ENCODE results near the gene CAMK1D.
"Not testable (repeated sequence)": the region's sequence is repeated elsewhere in the genome, so short reads cannot be mapped to it uniquely, and the experiment has no call there.

The CAMK1D gene

DNA sequence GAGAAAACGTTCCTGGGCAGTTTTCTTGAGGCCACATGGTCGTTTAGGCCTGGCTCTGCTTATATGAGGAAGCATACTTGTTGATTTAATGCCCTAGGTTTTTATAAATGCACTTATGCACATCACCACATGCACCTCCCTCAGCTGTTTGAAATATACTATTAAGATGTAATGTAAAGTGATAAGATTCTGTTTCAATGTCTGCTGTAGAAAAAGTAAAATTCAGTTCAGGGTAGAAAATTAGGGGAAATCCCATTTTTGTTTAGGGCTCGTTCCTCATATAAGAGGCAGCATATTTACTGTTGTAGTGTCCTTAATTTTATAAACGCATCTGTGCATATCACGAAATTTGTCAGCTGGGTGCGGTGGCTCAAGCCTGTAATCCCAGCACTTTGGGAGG, 7.8 kb upstream of the CAMK1D start:
- no peak for DNase-seq

- no peak for DNase-seq
Measured at GRCh38 chr10:12344375-12345110, 4.8 kb upstream of the CAMK1D start.

DNA sequence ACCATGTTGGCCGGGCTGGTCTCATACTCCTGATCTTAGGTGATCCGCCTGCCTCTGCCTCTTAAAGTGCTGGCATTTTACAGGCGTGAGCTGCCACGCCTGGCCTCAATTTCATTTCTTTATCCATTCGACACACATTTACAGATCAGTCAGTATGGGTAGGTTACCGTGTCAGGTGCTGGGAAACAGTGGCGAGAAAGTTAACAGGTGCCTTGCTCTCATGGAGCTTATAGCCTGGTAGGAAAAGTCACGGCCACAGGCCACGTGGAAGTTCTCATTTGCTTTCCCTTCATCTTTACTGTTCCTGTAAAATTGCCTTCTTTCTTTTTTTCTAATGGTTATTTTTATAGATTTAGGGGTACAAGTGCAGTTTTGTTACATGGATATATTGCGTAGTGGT, 2.6 kb upstream of the CAMK1D start:
- DNase-seq, result no peak

DNA sequence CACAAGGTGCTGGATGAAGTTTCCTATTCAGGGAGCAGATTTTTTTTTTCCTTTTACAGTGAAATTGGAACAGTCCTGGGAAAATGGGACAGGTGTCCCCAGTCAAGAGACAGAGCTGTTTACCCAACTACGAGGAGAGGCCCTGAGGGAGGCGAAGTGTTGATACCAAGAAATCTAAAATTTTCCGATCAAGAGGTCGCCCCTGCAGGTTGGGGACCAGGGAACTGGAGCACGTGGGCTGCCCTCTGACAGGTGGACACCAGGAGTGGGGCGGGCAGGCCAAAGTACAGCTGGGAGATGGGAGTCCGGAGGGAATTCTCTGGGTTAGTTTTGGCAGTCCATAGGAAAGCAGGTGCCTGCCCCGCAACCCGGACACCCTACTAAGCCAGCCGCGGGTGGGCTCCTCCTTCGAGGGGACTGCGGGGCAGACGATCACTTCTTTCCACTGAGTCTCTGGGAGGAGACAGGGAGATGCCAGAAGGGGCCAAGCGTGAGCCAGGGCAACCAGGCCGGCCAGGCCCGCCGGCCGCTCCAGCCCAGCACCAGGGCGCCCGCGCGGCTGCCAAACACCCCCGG, 965 bp upstream of the CAMK1D start:
- no peak for DNase-seq

DNA sequence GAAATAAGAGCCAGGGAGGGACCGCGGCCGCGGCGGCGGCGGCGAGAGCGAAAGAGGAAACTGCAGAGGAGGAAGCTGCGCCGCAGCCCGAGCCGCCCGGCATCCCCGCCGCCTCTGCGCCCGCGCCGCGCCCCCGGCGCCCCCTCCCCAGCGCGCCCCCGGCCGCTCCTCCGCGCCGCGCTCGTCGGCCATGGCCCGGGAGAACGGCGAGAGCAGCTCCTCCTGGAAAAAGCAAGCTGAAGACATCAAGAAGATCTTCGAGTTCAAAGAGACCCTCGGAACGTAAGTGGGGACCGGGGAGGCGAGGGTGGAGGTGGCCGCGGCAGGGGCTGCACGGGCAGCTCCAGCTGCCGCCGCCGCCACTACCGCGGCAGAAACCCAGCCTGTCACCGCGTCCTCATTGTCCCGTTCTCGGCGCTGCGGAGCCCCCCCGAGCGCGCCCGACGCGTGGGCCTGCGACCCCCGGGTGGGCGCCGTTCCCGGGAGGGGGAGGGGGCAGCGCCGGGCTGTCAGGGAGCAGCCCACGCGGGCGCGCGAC, 351 bp downstream of the CAMK1D start:
- DNase-seq, result no peak

DNA sequence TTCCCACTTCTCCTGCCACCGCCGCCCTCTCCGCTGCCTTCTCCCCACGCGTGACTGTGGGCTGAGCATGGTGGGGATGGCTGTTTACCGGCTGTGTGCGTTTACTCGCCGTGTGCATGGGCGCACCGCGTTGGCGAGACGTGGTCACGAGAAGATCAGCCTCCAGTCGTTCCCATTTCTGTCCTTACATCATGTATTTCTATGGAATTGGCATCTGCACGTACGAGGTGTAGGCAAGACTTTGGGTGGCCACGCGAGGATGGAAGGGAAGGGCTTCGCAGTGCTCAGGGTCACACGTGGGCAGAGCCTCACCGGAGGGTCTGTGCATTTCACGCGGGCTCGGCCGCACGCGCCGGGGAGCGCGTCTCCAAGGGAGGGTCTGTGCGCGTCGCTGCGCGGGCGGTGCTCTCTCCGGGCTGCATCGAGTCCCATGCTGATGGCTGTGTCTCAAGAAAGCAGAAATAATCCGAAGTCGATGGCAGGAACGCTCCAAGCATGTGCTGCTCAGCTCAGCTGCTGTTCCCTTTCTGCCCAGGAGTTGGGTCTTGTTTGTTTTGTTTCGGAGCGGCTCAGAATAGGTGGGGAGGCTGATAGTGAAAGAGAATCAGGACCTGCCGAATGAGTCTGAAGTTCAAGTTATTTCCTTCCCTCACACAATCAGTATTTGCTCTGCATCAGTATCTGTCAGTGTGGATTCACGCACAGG, 973 bp downstream of the CAMK1D start:
- peak; percentile 78 for DNase-seq

DNA sequence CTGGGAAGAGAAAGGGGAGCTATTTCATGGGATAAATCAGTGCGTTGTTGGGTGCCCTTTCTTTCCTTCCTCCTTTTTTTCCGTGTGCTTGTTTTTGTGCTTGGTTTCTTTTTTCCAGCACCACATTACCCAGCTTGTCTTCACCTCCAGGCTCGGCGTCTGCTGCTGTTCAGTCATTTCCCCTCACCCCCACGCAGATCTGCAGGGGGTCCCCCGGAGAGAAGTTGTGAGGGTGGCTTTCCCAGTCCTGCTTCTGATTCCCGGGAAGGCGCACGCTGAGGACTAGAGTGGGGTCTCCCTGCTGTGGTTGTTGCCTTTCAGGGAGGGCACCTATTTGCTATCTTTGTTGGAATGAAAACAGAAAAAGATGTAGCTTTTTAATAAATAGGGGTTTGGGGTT, 1.6 kb downstream of the CAMK1D start:
- no peak for DNase-seq

- no peak for DNase-seq
Measured at GRCh38 chr10:12351447-12351846, 2.1 kb downstream of the CAMK1D start.

- no peak for DNase-seq
Measured at GRCh38 chr10:12351889-12352288, 2.5 kb downstream of the CAMK1D start.

GRCh38 chr10:12353399-12354242, 4.3 kb downstream of the CAMK1D start:
- DNase-seq, result no peak

- DNase-seq, result not testable (repeated sequence)
Measured at GRCh38 chr10:12354696-12355095, 5.3 kb downstream of the CAMK1D start.

DNA sequence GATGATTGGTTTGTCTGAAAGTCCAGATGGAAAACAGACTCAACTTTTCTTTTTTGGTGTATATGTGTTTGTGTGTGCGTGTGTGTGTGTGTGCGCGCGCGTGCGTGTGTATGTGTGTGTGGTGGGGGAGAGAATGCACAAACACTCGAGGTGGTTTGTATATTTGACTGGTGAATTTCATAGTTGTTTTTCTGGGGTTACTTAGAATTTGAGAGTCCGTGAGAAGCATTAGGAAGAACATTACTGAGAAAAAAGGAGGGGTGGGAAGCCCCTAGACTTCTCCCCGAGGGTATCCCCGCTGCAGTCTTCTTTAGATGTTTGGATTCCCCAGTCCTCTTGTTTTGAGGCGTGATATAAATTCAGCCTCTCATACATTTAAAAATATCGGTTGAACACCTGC, 6.0 kb downstream of the CAMK1D start:
- no peak for DNase-seq

DNA sequence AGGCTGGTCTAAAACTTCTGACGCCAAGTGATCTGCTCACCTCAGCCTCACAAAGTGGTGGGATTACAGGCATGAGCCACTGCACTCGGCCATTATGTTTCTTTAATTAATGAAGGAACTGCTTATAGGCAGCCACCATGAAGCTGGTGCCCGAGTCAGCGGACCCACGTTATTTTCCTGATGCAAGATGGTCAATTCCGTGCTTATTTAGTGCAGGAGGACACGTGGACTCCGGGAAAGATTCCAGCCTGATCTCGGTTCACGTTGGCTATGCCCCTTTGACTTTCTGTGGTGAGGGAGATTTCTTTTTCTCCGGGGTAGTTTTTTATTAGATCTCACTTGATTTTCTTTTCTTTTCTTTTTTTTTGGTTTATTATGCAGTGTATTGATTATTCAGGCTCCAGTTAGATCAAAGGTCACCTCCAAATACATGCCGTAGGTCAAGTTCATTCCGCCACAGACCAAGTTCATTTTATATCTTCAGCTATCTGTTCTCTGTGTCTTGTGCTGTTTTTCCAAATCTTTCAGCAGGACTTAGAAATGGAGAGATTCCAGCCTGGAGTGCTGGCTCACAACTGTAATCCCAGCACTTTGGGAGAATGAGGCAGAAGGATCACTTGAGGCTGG, 8.3 kb downstream of the CAMK1D start:
- no peak for DNase-seq

GRCh38 chr10:12358863-12359564, 9.7 kb downstream of the CAMK1D start:
- no peak for DNase-seq

DNA sequence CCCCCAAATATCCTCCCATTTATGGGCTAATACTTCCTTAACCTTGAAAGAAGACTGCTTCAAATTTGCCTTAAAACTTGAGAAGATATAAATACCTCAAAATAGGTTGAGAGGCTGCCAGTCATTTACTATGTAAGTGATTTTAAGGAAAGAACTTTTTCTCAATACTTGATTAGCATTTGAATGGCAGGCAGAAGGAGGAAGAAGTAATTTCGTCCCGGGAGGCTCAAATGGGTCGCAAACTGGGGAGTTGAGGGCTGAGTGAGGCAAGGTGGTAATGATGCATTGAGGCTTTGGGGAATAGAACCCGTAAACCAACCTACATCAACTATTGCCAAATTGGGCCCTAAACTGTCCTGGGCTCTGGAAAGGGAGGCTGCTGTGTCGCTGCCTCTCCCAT, 11.1 kb downstream of the CAMK1D start:
- no peak for DNase-seq

DNA sequence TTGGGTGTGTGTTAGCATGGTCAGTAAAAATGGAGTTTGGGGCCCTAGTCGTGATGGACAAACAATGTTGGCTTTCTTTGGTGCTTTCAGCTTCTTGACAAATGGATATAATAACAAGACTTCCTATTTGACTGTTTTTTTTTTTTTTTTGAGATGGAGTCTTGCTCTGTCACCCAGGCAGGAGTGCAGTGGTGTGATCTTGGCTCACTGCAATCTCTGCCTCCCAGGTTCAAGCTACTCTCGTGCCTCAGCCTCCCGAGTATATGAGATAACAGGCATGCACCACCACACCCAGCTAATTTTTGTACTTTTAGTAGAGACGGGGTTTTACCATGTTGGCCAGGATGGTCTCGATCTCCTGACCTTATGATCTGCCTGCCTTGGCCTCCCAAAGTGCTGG, 11.8 kb downstream of the CAMK1D start:
- peak; percentile 48 for DNase-seq

GRCh38 chr10:12364559-12364958, 15.2 kb downstream of the CAMK1D start:
- DNase-seq, result no peak

- DNase-seq, result no peak
Measured at GRCh38 chr10:12367272-12367671, 17.9 kb downstream of the CAMK1D start.

DNA sequence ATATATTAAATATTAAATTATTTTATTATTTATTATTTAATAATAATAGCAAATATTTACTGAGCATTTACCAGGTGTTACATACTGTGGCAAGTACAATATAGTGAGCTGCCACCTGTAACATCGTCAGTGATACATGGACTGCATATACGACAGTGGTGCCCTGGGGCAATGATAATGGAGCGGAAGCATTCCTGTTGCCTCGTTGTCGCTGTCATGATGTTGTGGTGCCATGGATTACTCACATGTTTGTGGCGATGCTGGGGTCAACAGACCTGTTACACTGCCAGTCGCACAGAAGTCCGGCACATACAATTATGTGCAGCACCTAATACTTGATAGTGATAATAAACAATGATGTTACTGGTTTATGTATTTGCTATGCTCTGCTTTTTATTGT, 20.6 kb downstream of the CAMK1D start:
- no peak for DNase-seq

- no peak for DNase-seq
Measured at GRCh38 chr10:12372846-12373245, 23.5 kb downstream of the CAMK1D start.

DNA sequence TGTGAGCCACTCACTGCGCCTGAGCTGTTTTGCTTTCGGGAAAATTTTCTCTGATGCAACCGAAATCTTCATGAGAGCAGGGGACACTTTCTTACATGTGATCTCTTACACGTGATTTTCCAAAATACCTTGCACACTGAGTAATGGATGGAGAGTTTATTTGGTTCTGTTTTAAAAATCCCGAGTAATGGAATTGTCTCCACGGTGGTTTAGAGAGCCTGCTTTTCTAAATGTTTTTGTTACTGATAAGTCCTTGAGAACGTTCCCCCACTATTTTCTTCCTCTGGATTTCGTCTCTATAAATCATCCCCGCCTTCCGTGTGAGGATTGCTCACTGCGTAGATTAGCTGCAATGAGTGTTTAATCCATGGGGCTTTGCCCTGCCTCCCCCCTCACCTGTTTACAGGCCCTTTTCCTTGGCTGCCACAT, 25.7 kb downstream of the CAMK1D start:
- DNase-seq, result no peak

DNA sequence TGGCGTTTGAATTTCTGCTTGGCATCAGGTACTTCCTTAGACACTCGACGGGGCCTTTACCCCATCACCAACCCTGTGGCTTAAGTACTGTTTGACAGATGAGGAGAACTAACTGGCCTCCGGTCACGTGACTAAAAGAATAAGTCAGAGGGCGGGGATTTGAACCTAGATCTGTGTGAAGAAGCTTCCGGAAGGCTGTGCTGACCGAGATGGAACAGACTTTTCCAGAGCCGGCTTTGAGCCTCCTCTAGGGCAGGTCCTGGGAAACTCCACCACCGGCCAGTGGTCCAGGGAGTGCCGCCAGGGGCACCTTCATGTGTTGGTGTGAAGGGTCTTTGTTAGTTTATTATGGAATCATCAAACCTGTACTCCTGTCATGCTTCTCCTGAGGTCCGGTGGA, 26.9 kb downstream of the CAMK1D start:
- no peak for DNase-seq

Data from hematopoietic multipotent progenitor cell treated with erythropoietin and hydrocortisone succinate and interleukin-3 and kit ligand, for 4 days (in vitro differentiated cells).